PC-9 (cell line): ENCODE data around the gene DDX39A. TPM values are rescaled to one million over a fixed set of nuclear protein-coding genes. Genes with fewer than 3 reads are reported as not detected.

Source experiments
- BruUV-seq: library from RNA; stranded (reverse); fragments of 400-500 nt; replicated peaks from 2 replicates; lab custom pipeline; 2021; lab: Mats Ljungman, UMichigan
- CTCF ChIA-PET: fragments of 300-600 bp; sonication (Branson Sonifier 250); formaldehyde crosslinking; loops from one replicate; lab custom pipeline; 2022; ENCODE audit warnings: antibody characterized with exemption; lab: Charles Lee
- POLR2A ChIA-PET: fragments of 300-600 bp; sonication (Branson Sonifier 250); formaldehyde crosslinking; loops from one replicate; lab custom pipeline; 2022; ENCODE audit warnings: antibody characterized with exemption; ENCODE audit not compliant: unreplicated experiment; lab: Charles Lee
- DNase-seq, 2 experiments: peaks; one replicate each; pipeline versions ENCODE4 v3.0.0 to v3.0.0-alpha.2; 2015 to 2022; ENCODE audit warnings: mixed read lengths in 1 of 2
- H2AFZ ChIP-seq: fragments of 200-600 bp; sonication (generic); 2 replicates; pipeline ENCODE4 v1.8.1; 2017; ENCODE audit warnings: antibody characterized with exemption
- H3F3A ChIP-seq: fragments of 200-600 bp; sonication (generic); 2 replicates; pipeline ENCODE4 v1.8.1; 2017; ENCODE audit warnings: antibody characterized with exemption, mild to moderate bottlenecking, low read depth; ENCODE audit not compliant: insufficient read depth
- H3K27ac ChIP-seq: fragments of 200-600 bp; sonication (generic); 2 replicates; pipeline ENCODE4 v1.6.1; 2016; ENCODE audit warnings: mixed run types
- H3K27me3 ChIP-seq: fragments of 200-600 bp; sonication (generic); 2 replicates; pipeline ENCODE4 v1.6.1; 2016; ENCODE audit warnings: low read depth, mixed run types; ENCODE audit not compliant: insufficient read depth
- H3K36me3 ChIP-seq: fragments of 200-600 bp; sonication (generic); 2 replicates; pipeline ENCODE4 v1.6.1; 2016; ENCODE audit warnings: low read depth, mixed run types
- H3K4me1 ChIP-seq: fragments of 200-600 bp; sonication (generic); replicated peaks from 2 replicates; pipeline ENCODE4 v1.6.1; 2016; ENCODE audit warnings: mixed run types; ENCODE audit not compliant: insufficient read depth
- H3K4me2 ChIP-seq: fragments of 200-600 bp; sonication (generic); 2 replicates; pipeline ENCODE4 v1.6.1; 2017; ENCODE audit warnings: mixed run types
- H3K4me3 ChIP-seq: fragments of 200-600 bp; sonication (generic); 2 replicates; pipeline ENCODE4 v1.6.1; 2016; ENCODE audit warnings: mixed run types
- H3K79me2 ChIP-seq: fragments of 200-600 bp; sonication (generic); 2 replicates; pipeline ENCODE4 v1.6.1; 2017; ENCODE audit warnings: low read depth, mixed run types
- H3K9me2 ChIP-seq: fragments of 200-600 bp; sonication (generic); 2 replicates; pipeline ENCODE4 v1.8.1; 2017; ENCODE audit warnings: mild to moderate bottlenecking; ENCODE audit not compliant: insufficient read depth
- H3K9me3 ChIP-seq: fragments of 200-600 bp; sonication (generic); 2 replicates; pipeline ENCODE4 v1.8.1; 2016; ENCODE audit warnings: low read depth; ENCODE audit not compliant: insufficient read depth
- H4K20me1 ChIP-seq: fragments of 200-600 bp; sonication (generic); 2 replicates; pipeline ENCODE4 v1.8.1; 2017; ENCODE audit not compliant: insufficient read depth
- CTCF ChIP-seq: fragments of 200-600 bp; sonication (generic); conservative IDR thresholded peaks from 2 replicates; pipeline ENCODE4 v1.6.1; 2017; ENCODE audit warnings: mixed run types, antibody characterized with exemption, mild to moderate bottlenecking, moderate library complexity
- EZH2 ChIP-seq: fragments of 200-600 bp; sonication (generic); IDR thresholded peaks from 2 replicates; pipeline ENCODE4 v1.8.0; 2017; ENCODE audit warnings: antibody characterized with exemption, low read depth
- intact Hi-C: fragments of 100-400 bp; cut with micrococcal nuclease; formaldehyde crosslinking; loops from one replicate; pipeline ENCODE4 v1.10.0; 2022; ENCODE audit not compliant: unreplicated experiment
- total RNA-seq: library from RNA; stranded (reverse); gene quantifications from 2 replicates; pipeline ENCODE4 v1.2.3, GENCODE V29; 2021

DDX39A gene
- total RNA-seq, 1 experiment from 2014 or later = 67.4 TPM

GRCh38 chr19:14407605-14408484 is 11.3 kb downstream of the DDX39A start:
- no peak overlapping the region for H3K4me3 ChIP-seq
- peaks cover 14% of the 10 kb centered on the region for H3K79me2 ChIP-seq
- H3K27ac ChIP-seq = no peak overlapping the region
- peaks cover 74% of the 10 kb centered on the region for H3F3A ChIP-seq
- peaks cover 32% of the 10 kb centered on the region for H3K36me3 ChIP-seq
- no peaks in the 10 kb centered on the region for H3K9me3 ChIP-seq
- H4K20me1 ChIP-seq = peaks cover 53% of the 10 kb centered on the region
- ChIA-PET POLR2A (no interaction called here), CTCF (interaction anchor here (0.6 kb wide), 1 partner anchor 44 kb away, joined by 9 read pairs; no protein-coding TSS in a partner anchor)
- no peaks in the 10 kb centered on the region for H3K9me2 ChIP-seq
- no peak overlapping the region for H3K4me2 ChIP-seq
- no peak for DNase-seq
- H3K4me1 ChIP-seq = 0 out of 2 replicates have a peak, but pooled peaks cover 4% of the 10 kb centered on the region
- intact Hi-C loops = loop anchor here (2.0 to 10.0 kb wide), 3 partner anchors 203 to 527 kb away; partner anchors contain the start of genes ADGRL1 and ASF1B
- TF ChIP-seq CTCF (no peak), EZH2 (no peak)
- no peak overlapping the region for H2AFZ ChIP-seq
- H3K27me3 ChIP-seq = no peaks in the 10 kb centered on the region
- TSS peak; percentile 19 for BruUV-seq

GRCh38 chr19:14406645-14407401 is 12.3 kb downstream of the DDX39A start:
- H2AFZ ChIP-seq = no peak overlapping the region
- intact Hi-C loops = loop anchor here (2.0 to 10.0 kb wide), 3 partner anchors 202 to 526 kb away; partner anchors contain the start of genes ADGRL1 and ASF1B
- TF ChIP-seq EZH2 = no peak
- 0 out of 2 replicates have a peak, but pooled peaks have one; percentile 25 for TF ChIP-seq CTCF
- 0 out of 2 replicates have a peak, but pooled peaks cover 10% of the 10 kb centered on the region for H3K4me1 ChIP-seq
- H3K79me2 ChIP-seq = peaks cover 4% of the 10 kb centered on the region
- H3K9me2 ChIP-seq = no peaks in the 10 kb centered on the region
- peaks cover 22% of the 10 kb centered on the region for H3K36me3 ChIP-seq
- H4K20me1 ChIP-seq = peaks cover 43% of the 10 kb centered on the region
- no peak overlapping the region for H3K4me3 ChIP-seq
- POLR2A ChIA-PET = interaction anchor here (0.6 kb wide), 1 partner anchor 612 kb away, joined by 4 read pairs; no protein-coding TSS in a partner anchor
- H3K4me2 ChIP-seq = no peak overlapping the region
- H3K27ac ChIP-seq = no peak overlapping the region
- DNase-seq = no peak
- H3K27me3 ChIP-seq = no peaks in the 10 kb centered on the region
- CTCF ChIA-PET = interaction anchor here (1.0 to 1.4 kb wide), 3 partner anchors 41 to 270 kb away, joined by 3 to 6 read pairs (median 5); partner anchors contain the start of gene ASF1B
- H3F3A ChIP-seq = peaks cover 64% of the 10 kb centered on the region
- no peaks in the 10 kb centered on the region for H3K9me3 ChIP-seq
- no TSS peak for BruUV-seq
